Right atrium auricular region (tissue), 2 donors: Measurements from ENCODE around the gene RPL18A. TPM values are rescaled to one million over a fixed set of nuclear protein-coding genes. Genes with fewer than 3 reads are reported as not detected.

ENCODE experiments used
- DNase-seq: peaks from one replicate; pipeline ENCODE4 v3.0.0-alpha.2; 2019; ENCODE audit warnings: low spot score
- H3K27ac ChIP-seq, 2 donors: fragments of 200-600 bp; sonication (generic); 1 replicate in 1 of 2; 2 replicates in 1 of 2; pipeline ENCODE4 v1.5.1; 2016 to 2019
- H3K27me3 ChIP-seq, 2 donors: fragments of 200-600 bp; sonication (generic); one replicate each; pipeline versions ENCODE4 v1.5.1 to v1.6.0; 2017 to 2019
- H3K36me3 ChIP-seq: fragments of 200-600 bp; sonication (generic); one replicate; pipeline ENCODE4 v1.5.1; 2016
- H3K4me1 ChIP-seq, 2 donors: fragments of 200-600 bp; sonication (generic); one replicate each; pipeline versions ENCODE4 v1.5.1 to v1.6.0; 2017 to 2019
- H3K4me3 ChIP-seq, 2 donors: fragments of 200-600 bp; sonication (generic); 1 replicate in 1 of 2; 2 replicates in 1 of 2; pipeline ENCODE4 v1.5.1; 2017 to 2019; ENCODE audit warnings: mild to moderate bottlenecking in 1 of 2, moderate library complexity in 1 of 2
- H3K9me3 ChIP-seq, 2 donors: fragments of 200-600 bp; sonication (generic); one replicate each; pipeline ENCODE4 v1.5.1; 2019
- CTCF ChIP-seq, 2 donors: fragments of 200-600 bp; sonication (generic); IDR thresholded peaks; one replicate each; pipeline ENCODE4 v1.5.1; 2019; ENCODE audit warnings: antibody characterized with exemption in 2 of 2
- total RNA-seq, 2 donors: library from RNA; depleted of rRNA; stranded (reverse); fragments of >200 nt; gene quantifications; one replicate each; pipeline ENCODE4 v1.1.0, GENCODE V29; 2016

RPL18A gene
- total RNA-seq, 2 donors from 2014 or later = 496 to 916 TPM

- H3K9me3 ChIP-seq = no peaks in the 10 kb centered on the region
- no peak for TF ChIP-seq CTCF (IDR thresholded peaks at IDR 0.05)
- H3K36me3 ChIP-seq = no peaks in the 10 kb centered on the region
- no peak overlapping the region for H3K27ac ChIP-seq
- H3K27me3 ChIP-seq = no peaks in the 10 kb centered on the region
- H3K4me1 ChIP-seq = peaks cover 0 to under 1% of the 10 kb centered on the region in 2 donors
- H3K4me3 ChIP-seq = no peak overlapping the region
- DNase-seq = no peak
Measured at GRCh38 chr19:17854061-17854460, 5.6 kb upstream of the RPL18A start.

GRCh38 chr19:17855280-17856152 is 4.2 kb upstream of the RPL18A start:
- peaks cover 0 to 9% of the 10 kb centered on the region in 2 donors for H3K4me1 ChIP-seq
- H3K4me3 ChIP-seq = no peak overlapping the region
- no peaks in the 10 kb centered on the region for H3K27me3 ChIP-seq
- peak; percentile 96 to 98 for TF ChIP-seq CTCF (IDR thresholded peaks at IDR 0.05)
- H3K36me3 ChIP-seq = no peaks in the 10 kb centered on the region
- peak; percentile 85 for DNase-seq
- H3K9me3 ChIP-seq = no peaks in the 10 kb centered on the region
- no peak overlapping the region for H3K27ac ChIP-seq

GRCh38 chr19:17860331-17860992 is 752 bp downstream of the RPL18A start:
- peak overlapping the region; percentile 80 to 94 for H3K27ac ChIP-seq
- H3K4me3 ChIP-seq = peak overlapping the region; percentile 95 to 99
- TF ChIP-seq CTCF (IDR thresholded peaks at IDR 0.05) = no peak
- peaks cover 0 to 23% of the 10 kb centered on the region in 2 donors for H3K4me1 ChIP-seq
- no peaks in the 10 kb centered on the region for H3K27me3 ChIP-seq
- DNase-seq = no peak
- H3K9me3 ChIP-seq = no peaks in the 10 kb centered on the region
- peaks cover 44% of the 10 kb centered on the region for H3K36me3 ChIP-seq

- Histone ChIP-seq H3K27ac (peak overlapping the region in 1 of 2 donors; percentile 94), H3K9me3 (no peaks in the 10 kb centered on the region), H3K36me3 (peaks cover 49% of the 10 kb centered on the region), H3K4me1 (peaks cover 0 to 23% of the 10 kb centered on the region in 2 donors), H3K27me3 (no peaks in the 10 kb centered on the region), H3K4me3 (peak overlapping the region; percentile 95 to 99)
- no peak for TF ChIP-seq CTCF (IDR thresholded peaks at IDR 0.05)
- DNase-seq = no peak
Measured at GRCh38 chr19:17860993-17861360, 1.3 kb downstream of the RPL18A start.

GRCh38 chr19:17861542-17862402 is 2.1 kb downstream of the RPL18A start:
- Histone ChIP-seq H3K4me1 (peaks cover 0 to 23% of the 10 kb centered on the region in 2 donors), H3K9me3 (no peaks in the 10 kb centered on the region), H3K27ac (no peak overlapping the region), H3K36me3 (peaks cover 52% of the 10 kb centered on the region), H3K4me3 (no peak overlapping the region), H3K27me3 (no peaks in the 10 kb centered on the region)
- no peak for TF ChIP-seq CTCF (IDR thresholded peaks at IDR 0.05)
- no peak for DNase-seq
